K562 (cell line): ENCODE data around the gene RBFOX1. TPM values are rescaled to one million over a fixed set of nuclear protein-coding genes. Genes with fewer than 3 reads are reported as not detected.

ENCODE experiments used
- ATAC-seq: fragments of 200-7000 bp; cut with Tn5 transposase; 3 replicates; pipeline ENCODE4 v1.9.1; 2020; ENCODE audit warnings: moderate library complexity
- BruUV-seq: library from RNA; stranded (reverse); fragments of 400-500 nt; replicated peaks from 2 replicates; lab custom pipeline; 2021; lab: Mats Ljungman, UMichigan
- CTCF ChIA-PET: fragments of 300-600 bp; formaldehyde crosslinking; extraction: SDS; loops from one replicate; lab custom pipeline; 2021; ENCODE audit warnings: low intra/inter-chr PET ratio; lab: Yijun Ruan, JAX
- POLR2A ChIA-PET: fragments of 300-600, 350-650 bp; sonication (Branson Sonifier 250); formaldehyde crosslinking; extraction: SDS; loops from one replicate; lab custom pipeline; 2021; ENCODE audit warnings: antibody characterized with exemption, inconsistent platforms; lab: Yijun Ruan, JAX
- DNase-seq, 4 experiments: peaks; one replicate each; pipeline versions ENCODE4 v3.0.0 to v3.0.0-alpha.2; 2011 to 2018; ENCODE audit warnings: low spot score in 3 of 4, mixed read lengths in 3 of 4; ENCODE audit errors: extremely low read depth in 1 of 4
- FAIRE-seq: peaks from 2 replicates; lab custom pipeline; 2011; peaks lifted over from hg19 to GRCh38; lab: Jason Lieb, UNC
- H2AFZ ChIP-seq: 2 replicates; pipeline ENCODE4 v1.6.0; 2011; ENCODE audit warnings: low read depth, low read length, control low read depth, inconsistent platforms
- H3K27ac ChIP-seq: fragments of 200-600 bp; 3 replicates; pipeline ENCODE4 v1.8.0; 2011; ENCODE audit warnings: low read depth, mild to moderate bottlenecking, control low read depth, inconsistent platforms, low read length, moderate library complexity, mixed read lengths; ENCODE audit errors: extremely low read depth
- H3K27me3 ChIP-seq, 2 experiments: fragments of 300-600 bp in 1 of 2; 2 replicates in 1 of 2; 3 replicates in 1 of 2; pipeline versions ENCODE4 v1.6.0 to v1.8.0; 2011; ENCODE audit warnings: inconsistent platforms in 2 of 2, low read length in 2 of 2, mild to moderate bottlenecking in 1 of 2, mixed read lengths in 1 of 2, moderate library complexity in 1 of 2; ENCODE audit not compliant: control insufficient read depth in 2 of 2, insufficient read depth in 2 of 2
- H3K36me3 ChIP-seq: fragments of 300-600 bp; 3 replicates; pipeline ENCODE4 v1.8.0; 2011; ENCODE audit warnings: mild to moderate bottlenecking, low read length, inconsistent platforms; ENCODE audit not compliant: control insufficient read depth, insufficient read depth
- H3K4me1 ChIP-seq, 2 experiments: fragments of 200-600 bp in 1 of 2; replicated peaks in 1 of 2; 2 replicates in 1 of 2; 3 replicates in 1 of 2; pipeline versions ENCODE4 v1.5.1 to v1.8.0; 2011; ENCODE audit warnings: inconsistent platforms in 2 of 2, low read length in 2 of 2, mild to moderate bottlenecking in 1 of 2, mixed read lengths in 1 of 2, moderate library complexity in 1 of 2; ENCODE audit not compliant: control insufficient read depth in 2 of 2, insufficient read depth in 2 of 2
- H3K4me2 ChIP-seq: 2 replicates; pipeline ENCODE4 v1.6.1; 2011; ENCODE audit warnings: low read length, control low read depth, inconsistent platforms, mixed read lengths; ENCODE audit not compliant: insufficient read depth
- H3K4me3 ChIP-seq: fragments of 200-600 bp; sonication (generic), shearing (Covaris generic); 2 replicates; pipeline ENCODE4 v1.5.1; 2016; ENCODE audit warnings: control low read depth, inconsistent platforms
- H3K79me2 ChIP-seq: fragments of 200-600 bp; 3 replicates; pipeline ENCODE4 v1.8.0; 2011; ENCODE audit warnings: low read length, inconsistent platforms; ENCODE audit not compliant: control insufficient read depth, insufficient read depth
- H3K9ac ChIP-seq, 2 experiments: 2 replicates each; pipeline versions ENCODE4 v1.6.0 to v1.6.1; 2011; ENCODE audit warnings: low read depth in 2 of 2, low read length in 2 of 2, control low read depth in 1 of 2, inconsistent platforms in 1 of 2, mild to moderate bottlenecking in 1 of 2, mixed read lengths in 1 of 2; ENCODE audit not compliant: insufficient read depth in 1 of 2
- H3K9me1 ChIP-seq: one replicate; pipeline ENCODE4 v1.6.0; 2011; ENCODE audit warnings: inconsistent platforms, mild to moderate bottlenecking, low read length, moderate library complexity; ENCODE audit not compliant: control insufficient read depth, insufficient read depth
- H3K9me3 ChIP-seq: replicated peaks from 2 replicates; pipeline ENCODE4 v1.5.1; 2011; ENCODE audit warnings: low read depth, low read length, inconsistent platforms; ENCODE audit not compliant: control insufficient read depth, insufficient read depth
- H4K20me1 ChIP-seq: replicated peaks from 2 replicates; pipeline ENCODE4 v1.6.1; 2011; ENCODE audit warnings: low read length, inconsistent platforms, mixed read lengths; ENCODE audit not compliant: control insufficient read depth, insufficient read depth
- IRF9 ChIP-seq: fragments of 450-650 bp; IDR thresholded peaks from 2 replicates; pipeline ENCODE4 v1.6.1; 2016; ENCODE audit warnings: missing biosample characterization, missing genetic modification characterization
- ZBTB9 ChIP-seq: fragments of 450-650 bp; formaldehyde crosslinking; IDR thresholded peaks from 2 replicates; pipeline ENCODE4 v1.4.0; 2020; ENCODE audit warnings: mild to moderate bottlenecking, moderate library complexity
- WGBS: fragments of 100-300 bp; shearing (Covaris generic); methylation state at CpG from one replicate; pipeline ENCODE4 v1.1.6; 2016; ENCODE audit warnings: low coverage, mixed read lengths; ENCODE audit not compliant: insufficient coverage; ENCODE audit errors: missing lambda C conversion rate; 5-methylcytosine and 5-hydroxymethylcytosine counted together
- in situ Hi-C: fragments of 300-500 bp; cut with MboI; formaldehyde crosslinking; loops from 4 replicates; pipeline ENCODE4 v1.15.0; 2018; ENCODE audit warnings: inconsistent platforms, mixed read lengths
- intact Hi-C: fragments of 100-400 bp; cut with micrococcal nuclease; formaldehyde crosslinking; loops from 2 replicates; pipeline ENCODE4 v1.14.2; 2022
- polyA plus RNA-seq, 8 experiments: library from polyadenylated mRNA; depleted of rRNA in 4 of 8; stranded (reverse) in 5 of 8; unstranded in 3 of 8; fragments of >200 nt; fragmentation: Nextera tagmentation in 2 of 8; fragmentation: Illumina TruSeq in 1 of 8; extraction: Ambion mirVana in 2 of 8; extraction: Trizol in 1 of 8; gene quantifications; 2 replicates each; pipeline versions ENCODE4 v1.2.1 to v1.2.3, GENCODE V29; 2011 to 2014; ENCODE audit warnings: inconsistent platforms in 1 of 8, missing spikeins in 1 of 8
- total RNA-seq, 7 experiments: library from RNA; depleted of rRNA in 6 of 7; stranded (reverse); fragments of >200 nt in 6 of 7; fragmentation: Illumina TruSeq in 2 of 7; extraction: Trizol in 2 of 7; gene quantifications; 2 replicates each; pipeline versions ENCODE4 v1.2.1 to v1.2.3, GENCODE V29; 2011 to 2021; ENCODE audit warnings: low replicate concordance in 1 of 7

RBFOX1 gene
- total and polyA plus RNA-seq, 9 of the 15 experiments (the other 6 are each of a cell fraction or from before 2014, with no cell fraction given), result 0.03 TPM; not detected in 8

GRCh38 chr16:7509963-7510601 is 177.4 kb downstream of the RBFOX1 start:
- 38% methylated on average over 21 of the region's 23 CpGs for WGBS
- no peaks in the 10 kb centered on the region for H3K9me1 ChIP-seq
- H4K20me1 ChIP-seq, result no peaks in the 10 kb centered on the region
- in situ Hi-C loops (no loop called here), intact Hi-C loops (no loop called here)
- FAIRE-seq (no peak), DNase-seq (no peak), ATAC-seq (no peak)
- no peaks in the 10 kb centered on the region for H3K9me3 ChIP-seq
- no peak overlapping the region for H3K4me3 ChIP-seq
- BruUV-seq, result no TSS peak
- ChIA-PET CTCF (no interaction called here), POLR2A (no interaction called here)
- H3K79me2 ChIP-seq, result no peaks in the 10 kb centered on the region
- H2AFZ ChIP-seq, result no peak overlapping the region
- no peak overlapping the region for H3K4me2 ChIP-seq
- peaks cover 0 to 6% of the 10 kb centered on the region in 2 experiments; a peak in 1 of 5 replicates for H3K27me3 ChIP-seq
- H3K9ac ChIP-seq, result no peak overlapping the region
- no peak overlapping the region for H3K27ac ChIP-seq
- no peaks in the 10 kb centered on the region for H3K36me3 ChIP-seq
- no peaks in the 10 kb centered on the region for H3K4me1 ChIP-seq
- no peak for TF ChIP-seq IRF9 (tag)

GRCh38 chr16:7511549-7512260 is 179.1 kb downstream of the RBFOX1 start:
- H3K9ac ChIP-seq, result no peak overlapping the region
- H3K4me1 ChIP-seq, result no peaks in the 10 kb centered on the region
- ATAC-seq, result no peak
- no peak overlapping the region for H3K4me3 ChIP-seq
- TF ChIP-seq ZBTB9 (CRISPR knock-in tag), result no peak
- no peak overlapping the region for H3K27ac ChIP-seq
- no peak for FAIRE-seq
- BruUV-seq, result no TSS peak
- H3K9me1 ChIP-seq, result no peaks in the 10 kb centered on the region
- in situ Hi-C loops (no loop called here), intact Hi-C loops (no loop called here)
- no peak overlapping the region for H3K4me2 ChIP-seq
- ChIA-PET POLR2A (interaction anchor here (0.7 kb wide), 1 partner anchor 11 kb away, joined by 3 read pairs; no protein-coding TSS in a partner anchor), CTCF (no interaction called here)
- H3K36me3 ChIP-seq, result no peaks in the 10 kb centered on the region
- 3% methylated on average over 7 of the region's 7 CpGs for WGBS
- no peak overlapping the region for H2AFZ ChIP-seq
- H4K20me1 ChIP-seq, result no peaks in the 10 kb centered on the region
- no peak for DNase-seq
- no peaks in the 10 kb centered on the region for H3K79me2 ChIP-seq
- H3K9me3 ChIP-seq, result no peaks in the 10 kb centered on the region
- H3K27me3 ChIP-seq, result peaks cover 0 to 6% of the 10 kb centered on the region in 2 experiments; a peak in 1 of 5 replicates
